ENCODE data around the gene CYB5R3. TPM values are rescaled to one million over a fixed set of nuclear protein-coding genes. Genes with fewer than 3 reads are reported as not detected.
"Not testable (repeated sequence)": the region's sequence is repeated elsewhere in the genome, so short reads cannot be mapped to it uniquely, and the experiment has no call there.

Gene CYB5R3
- total RNA-seq, 4 donors from 2014 or later: 52.6 to 120 (median 75.5) TPM

- Histone ChIP-seq H3K27ac (peak overlapping the region in 2 of 3 donors; percentile 61 to 66), H3K27me3 (no peaks in the 10 kb centered on the region), H3K36me3 (no peaks in the 10 kb centered on the region), H3K4me3 (replicated peaks in 1 of 3) (no peak overlapping the region), H3K9me3 (no peaks in the 10 kb centered on the region), H3K4me1 (peaks cover 29 to 65% of the 10 kb centered on the region in 2 donors)
- intact Hi-C loops (cut with DNase I): no loop called here
- 44 to 72% methylated on average over 6 to 7 of the region's 8 CpGs for WGBS, 2 donors
- TF ChIP-seq CTCF (IDR thresholded peaks at IDR 0.05) (no peak), POLR2A (IDR thresholded peaks at IDR 0.05) (no peak)
- peak in 1 of 2 donors; percentile 23 for DNase-seq
Measured at GRCh38 chr22:42683578-42684283, 34.5 kb upstream of the CYB5R3 start.

GRCh38 chr22:42682113-42682851 is 33.1 kb upstream of the CYB5R3 start:
- Histone ChIP-seq H3K4me1 (peaks cover 16 to 66% of the 10 kb centered on the region in 2 donors), H3K9me3 (no peaks in the 10 kb centered on the region), H3K36me3 (no peaks in the 10 kb centered on the region), H3K27me3 (no peaks in the 10 kb centered on the region), H3K4me3 (replicated peaks in 1 of 3) (no peak overlapping the region), H3K27ac (peak overlapping the region in 1 of 3 donors; percentile 6)
- intact Hi-C loops (cut with DNase I): no loop called here
- no peak for TF ChIP-seq CTCF (IDR thresholded peaks at IDR 0.05)
- WGBS, 2 donors: 66 to 70% methylated on average over 10 of the region's 10 CpGs
- DNase-seq: no peak

- no peaks in the 10 kb centered on the region for H3K27me3 ChIP-seq
- WGBS, 2 donors: 79 to 85% methylated on average over 8 of the region's 8 CpGs
- H3K36me3 ChIP-seq: no peaks in the 10 kb centered on the region
- intact Hi-C loops (cut with DNase I): no loop called here
- TF ChIP-seq POLR2A (IDR thresholded peaks at IDR 0.05) (no peak), CTCF (IDR thresholded peaks at IDR 0.05) (no peak)
- H3K4me1 ChIP-seq: peaks cover 5 to 62% of the 10 kb centered on the region in 2 donors
- peak overlapping the region in 1 of 3 donors; percentile 17 for H3K27ac ChIP-seq
- DNase-seq: no peak
- H3K4me3 ChIP-seq (replicated peaks in 1 of 3): no peak overlapping the region
- H3K9me3 ChIP-seq: no peaks in the 10 kb centered on the region
Measured at GRCh38 chr22:42680648-42681047, 31.5 kb upstream of the CYB5R3 start.

GRCh38 chr22:42679691-42680090 is 30.5 kb upstream of the CYB5R3 start:
- 87 to 91% methylated on average over 4 of the region's 4 CpGs for WGBS, 2 donors
- Histone ChIP-seq H3K27me3 (no peaks in the 10 kb centered on the region), H3K4me1 (peaks cover 5 to 60% of the 10 kb centered on the region in 2 donors), H3K36me3 (no peaks in the 10 kb centered on the region), H3K4me3 (replicated peaks in 1 of 3) (no peak overlapping the region), H3K27ac (no peak overlapping the region), H3K9me3 (no peaks in the 10 kb centered on the region)
- no peak for DNase-seq
- intact Hi-C loops (cut with DNase I): no loop called here
- TF ChIP-seq CTCF (IDR thresholded peaks at IDR 0.05) (no peak), POLR2A (IDR thresholded peaks at IDR 0.05) (no peak)

- Histone ChIP-seq H3K27ac (peak overlapping the region in 1 of 3 donors; percentile 27), H3K9me3 (no peaks in the 10 kb centered on the region), H3K27me3 (no peaks in the 10 kb centered on the region), H3K4me1 (peaks cover 10 to 58% of the 10 kb centered on the region in 2 donors), H3K36me3 (no peaks in the 10 kb centered on the region), H3K4me3 (replicated peaks in 1 of 3) (no peak overlapping the region)
- intact Hi-C loops (cut with DNase I): no loop called here
- WGBS, 2 donors: 89 to 94% methylated on average over 1 of the region's 1 CpG
- no peak for TF ChIP-seq POLR2A (IDR thresholded peaks at IDR 0.05)
- TF ChIP-seq CTCF (IDR thresholded peaks at IDR 0.05): no peak
- no peak for DNase-seq
Measured at GRCh38 chr22:42678894-42679293, 29.7 kb upstream of the CYB5R3 start.

GRCh38 chr22:42677936-42678335 is 28.7 kb upstream of the CYB5R3 start:
- H3K36me3 ChIP-seq; H3K27me3 ChIP-seq; intact Hi-C loops (cut with DNase I); H3K4me3 ChIP-seq (replicated peaks in 1 of 3); H3K9me3 ChIP-seq; DNase-seq: not testable (repeated sequence)
- peak overlapping the region in 1 of 3 donors; percentile 73 for H3K27ac ChIP-seq
- peaks cover 11 to 56% of the 10 kb centered on the region in 2 donors for H3K4me1 ChIP-seq
- 72 to 74% methylated on average over 4 of the region's 4 CpGs for WGBS, 2 donors

All from thyroid gland (tissue), 4 donors.